Fibroblast of the aortic adventitia (primary cell): ENCODE measurements around the gene CXXC5. TPM values are rescaled to one million over a fixed set of nuclear protein-coding genes. Genes with fewer than 3 reads are reported as not detected.

ENCODE experiments used
- DNase-seq: peaks from one replicate; pipeline ENCODE4 v3.0.0-alpha.2; 2010; ENCODE audit warnings: low read depth
- H3K4me3 ChIP-seq: 2 replicates; pipeline ENCODE4 v1.5.1; 2011; ENCODE audit warnings: low read depth, mild to moderate bottlenecking, control low read depth, low read length, moderate library complexity
- total RNA-seq: library from RNA; depleted of rRNA; stranded (reverse); fragments of >200 nt; gene quantifications from 2 replicates; pipeline ENCODE4 v1.2.3, GENCODE V29; 2012; ENCODE audit warnings: low replicate concordance
- TF ChIP-seq, protein P1 (sequence below): IDR thresholded peaks from 2 replicates; pipeline ENCODE4 v1.5.1; 2011; ENCODE audit warnings: mild to moderate bottlenecking, low read length, control low read depth, inconsistent platforms; ENCODE audit not compliant: insufficient read depth

The CXXC5 gene
- total RNA-seq, 1 donor: 75.9 TPM

DNA sequence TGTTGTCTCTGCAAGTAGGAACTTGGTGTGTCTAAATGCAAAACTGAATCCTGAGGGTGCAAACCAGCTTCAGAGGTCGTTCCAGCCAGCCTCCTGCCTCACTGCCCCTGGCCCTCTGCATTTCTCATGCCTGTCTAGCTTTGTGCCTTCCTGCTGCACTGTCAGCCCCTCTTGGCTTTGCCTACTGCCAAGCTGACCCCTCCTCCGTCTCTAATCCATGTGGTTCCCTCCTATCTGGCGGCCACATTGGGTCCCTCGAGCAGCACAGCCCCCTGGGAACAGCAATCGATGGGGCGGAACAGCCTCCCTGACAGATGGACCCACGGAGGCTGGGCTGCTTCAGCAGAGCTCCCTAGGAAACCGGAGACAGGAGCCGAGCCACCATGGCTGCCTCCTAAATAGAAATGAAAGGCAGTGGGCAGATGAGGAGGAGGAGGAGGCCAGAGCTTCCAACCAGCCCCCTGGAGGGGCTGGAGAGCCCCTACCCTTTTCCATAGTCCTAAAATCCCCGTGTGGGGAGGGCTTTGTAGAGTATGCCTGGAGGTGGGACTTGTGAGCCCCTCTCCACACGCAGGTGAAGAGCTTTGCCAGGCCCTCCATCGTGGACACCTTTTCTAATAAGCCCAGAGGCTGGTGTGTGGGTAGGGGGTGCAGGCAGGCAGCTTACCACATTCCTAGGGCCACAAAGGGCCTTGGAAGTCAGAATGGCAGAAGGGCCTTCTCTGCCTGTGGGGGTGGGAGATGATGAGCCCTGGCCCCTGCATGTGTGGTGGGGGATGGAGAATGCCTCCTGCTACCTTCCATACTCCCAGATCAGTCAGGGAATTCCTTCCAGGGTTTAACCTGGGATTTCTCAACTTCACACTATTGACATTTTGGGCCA lies 9.2 kb upstream of the CXXC5 start:
- no peak for DNase-seq
- TF ChIP-seq, protein P1, sequence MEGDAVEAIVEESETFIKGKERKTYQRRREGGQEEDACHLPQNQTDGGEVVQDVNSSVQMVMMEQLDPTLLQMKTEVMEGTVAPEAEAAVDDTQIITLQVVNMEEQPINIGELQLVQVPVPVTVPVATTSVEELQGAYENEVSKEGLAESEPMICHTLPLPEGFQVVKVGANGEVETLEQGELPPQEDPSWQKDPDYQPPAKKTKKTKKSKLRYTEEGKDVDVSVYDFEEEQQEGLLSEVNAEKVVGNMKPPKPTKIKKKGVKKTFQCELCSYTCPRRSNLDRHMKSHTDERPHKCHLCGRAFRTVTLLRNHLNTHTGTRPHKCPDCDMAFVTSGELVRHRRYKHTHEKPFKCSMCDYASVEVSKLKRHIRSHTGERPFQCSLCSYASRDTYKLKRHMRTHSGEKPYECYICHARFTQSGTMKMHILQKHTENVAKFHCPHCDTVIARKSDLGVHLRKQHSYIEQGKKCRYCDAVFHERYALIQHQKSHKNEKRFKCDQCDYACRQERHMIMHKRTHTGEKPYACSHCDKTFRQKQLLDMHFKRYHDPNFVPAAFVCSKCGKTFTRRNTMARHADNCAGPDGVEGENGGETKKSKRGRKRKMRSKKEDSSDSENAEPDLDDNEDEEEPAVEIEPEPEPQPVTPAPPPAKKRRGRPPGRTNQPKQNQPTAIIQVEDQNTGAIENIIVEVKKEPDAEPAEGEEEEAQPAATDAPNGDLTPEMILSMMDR: no peak
- no peak overlapping the region for H3K4me3 ChIP-seq

DNA sequence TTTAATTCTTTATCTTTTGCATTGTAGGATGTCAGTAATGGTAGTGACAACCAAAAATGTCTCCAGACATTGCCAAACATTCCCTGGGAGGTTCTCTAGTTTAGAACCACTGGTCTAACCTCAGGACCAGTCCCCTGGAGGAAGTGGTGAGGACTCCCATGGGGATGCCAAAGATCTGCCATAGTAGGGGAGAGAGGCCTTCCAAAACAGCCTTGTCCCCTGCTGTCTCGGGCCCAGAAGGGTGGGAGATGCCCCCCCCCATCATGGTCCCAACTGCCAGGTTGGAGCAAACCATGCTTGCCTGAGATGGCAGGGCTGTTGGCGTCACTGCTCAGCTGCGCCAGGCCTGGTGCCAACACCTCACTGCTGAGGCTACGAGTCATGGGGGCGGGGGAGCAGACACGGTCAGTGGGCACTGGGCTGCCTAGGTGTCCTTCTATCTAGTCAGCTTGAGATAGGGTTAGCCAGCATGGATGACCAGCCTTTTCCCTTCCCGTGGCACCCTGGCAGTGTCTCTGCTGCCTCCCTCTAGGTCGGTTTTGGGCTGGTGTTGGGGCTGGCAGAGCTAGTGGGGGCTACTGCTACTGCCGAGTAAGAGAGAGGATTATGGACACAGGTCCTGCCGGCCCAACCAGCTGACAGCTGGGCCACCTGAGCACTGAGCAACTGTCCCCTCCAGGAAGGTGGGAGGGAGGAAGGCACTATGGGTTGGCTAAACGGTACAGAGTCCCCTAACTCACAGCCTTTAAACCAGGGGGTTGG lies 8.3 kb upstream of the CXXC5 start:
- no peak for DNase-seq
- no peak overlapping the region for H3K4me3 ChIP-seq
- TF ChIP-seq, protein P1: no peak

DNA sequence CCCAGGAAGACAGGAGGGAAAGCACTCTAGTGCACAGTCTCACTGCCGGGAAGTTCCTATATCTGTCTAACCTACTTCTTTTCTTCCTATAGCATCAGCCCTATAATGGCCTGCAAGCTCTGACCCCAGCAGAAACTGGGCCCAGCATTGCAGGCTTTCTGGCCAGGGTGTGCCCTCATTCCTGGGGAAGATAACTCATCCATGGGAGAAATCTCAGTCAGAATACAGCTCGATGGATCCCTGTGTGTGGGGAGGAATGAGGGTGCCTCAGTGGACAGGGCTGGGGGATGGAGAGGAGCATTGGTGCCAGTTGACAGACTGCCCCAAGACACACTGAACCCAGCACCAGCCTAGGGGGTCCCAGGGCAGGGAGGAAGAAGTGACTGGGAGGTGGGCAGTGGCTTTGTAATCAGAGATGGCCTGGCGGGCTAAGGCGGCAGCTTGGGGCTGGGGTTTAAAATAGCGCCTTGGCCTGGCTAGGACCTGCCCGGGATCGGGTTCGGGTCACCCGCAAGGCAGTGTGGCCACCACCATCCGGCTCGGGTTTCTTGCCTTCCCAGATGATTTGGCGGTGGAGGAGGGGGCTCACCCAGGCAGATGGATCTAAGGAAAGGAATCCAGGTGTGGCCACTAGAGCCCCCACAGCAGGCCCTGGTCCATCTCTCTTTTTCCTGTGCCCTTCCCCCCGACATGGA lies 7.6 kb upstream of the CXXC5 start:
- no peak for DNase-seq
- TF ChIP-seq, protein P1: no peak
- no peak overlapping the region for H3K4me3 ChIP-seq

DNA sequence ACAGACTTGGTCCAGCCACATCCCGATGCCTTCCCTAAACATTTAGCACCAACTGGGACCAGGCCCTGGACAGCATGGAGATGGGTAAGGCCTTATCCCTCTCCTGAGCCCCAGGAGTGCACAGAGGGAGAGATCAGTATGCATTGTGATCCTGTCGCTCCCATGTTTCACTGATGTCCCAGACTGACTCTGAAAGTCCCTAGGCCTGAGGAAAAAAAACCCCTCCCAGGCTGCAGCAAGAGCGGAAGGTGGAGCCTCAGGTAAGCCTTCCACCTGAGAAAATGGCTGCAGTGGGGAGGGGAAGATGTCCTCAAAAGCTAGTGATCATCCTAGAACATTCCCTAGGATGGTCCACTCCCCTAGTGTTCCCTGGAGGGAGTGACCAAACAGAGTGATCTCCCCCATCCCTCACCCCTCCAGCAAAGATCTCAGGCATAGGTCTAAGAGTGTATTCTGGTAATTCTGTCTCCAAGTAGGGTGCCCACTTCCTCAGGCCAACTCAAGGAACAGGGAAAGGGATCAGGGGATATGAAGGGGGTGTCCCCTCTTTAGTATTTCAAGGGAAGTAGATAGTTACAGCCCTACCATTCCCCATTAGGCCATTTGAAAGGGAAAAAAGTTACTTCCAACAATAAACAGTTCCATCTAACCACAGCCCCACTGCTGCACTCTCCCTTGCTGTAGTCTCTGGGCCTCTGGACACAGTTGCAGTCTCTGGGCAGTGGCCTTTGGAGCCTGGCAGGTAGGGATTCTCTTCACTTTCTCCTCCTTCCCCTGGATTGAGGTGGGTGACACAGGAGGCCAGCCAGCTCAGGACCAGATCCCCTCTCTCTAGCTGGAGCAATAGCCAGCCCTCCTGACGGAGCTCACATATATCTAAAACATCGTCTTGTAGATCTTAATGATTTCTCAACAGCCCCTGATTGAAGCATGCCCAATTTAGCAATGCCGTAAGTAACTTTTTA lies 6.8 kb upstream of the CXXC5 start:
- TF ChIP-seq, protein P1: no peak
- no peak overlapping the region for H3K4me3 ChIP-seq
- no peak for DNase-seq

DNA sequence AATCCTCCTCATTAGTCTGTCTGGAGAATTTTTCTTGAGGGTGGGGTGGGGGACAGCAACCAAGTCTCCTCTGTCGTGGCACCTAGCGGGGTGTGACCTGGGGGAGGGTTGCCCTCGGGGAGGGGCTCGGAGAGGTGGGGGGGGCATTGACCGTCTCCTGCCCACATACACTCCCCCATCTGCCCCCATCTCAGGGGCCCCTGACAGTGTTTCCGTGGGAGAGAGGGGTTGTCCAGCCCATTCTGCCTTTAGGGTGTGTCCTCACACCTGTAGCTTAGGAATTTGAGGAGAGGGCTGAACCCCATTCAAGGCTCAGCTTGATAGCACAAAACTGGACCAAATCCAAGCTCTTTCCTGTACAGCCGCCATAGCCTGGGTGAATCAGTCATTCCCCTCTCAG lies 5.9 kb upstream of the CXXC5 start:
- TF ChIP-seq, protein P1: no peak
- DNase-seq: no peak
- no peak overlapping the region for H3K4me3 ChIP-seq
